Tibial artery (tissue), 4 donors: ENCODE data around the gene IGF2R.

ENCODE experiments used
- DNase-seq, 2 donors: peaks; one replicate each; pipeline ENCODE4 v3.0.0-alpha.2; 2019
- H3K27ac ChIP-seq, 2 donors: fragments of 200-600 bp; sonication (generic) in 1 of 2; 1 replicate in 1 of 2; 2 replicates in 1 of 2; pipeline ENCODE4 v1.5.1; 2018 to 2019; ENCODE audit warnings: mild to moderate bottlenecking in 1 of 2
- H3K27me3 ChIP-seq, 2 donors: fragments of 200-600 bp; sonication (generic) in 1 of 2; one replicate each; pipeline versions ENCODE4 v1.5.1 to v1.6.0; 2016 to 2019
- H3K36me3 ChIP-seq, 3 donors: fragments of 200-600 bp; sonication (generic) in 2 of 3; one replicate each; pipeline ENCODE4 v1.5.1; 2016 to 2019; ENCODE audit warnings: mild to moderate bottlenecking in 2 of 3
- H3K4me1 ChIP-seq, 4 donors: fragments of 200-600 bp; sonication (generic) in 2 of 4; 1 replicate in 3 of 4; 2 replicates in 1 of 4; pipeline ENCODE4 v1.5.1; 2016 to 2019
- H3K4me3 ChIP-seq, 2 donors: fragments of 200-600 bp; sonication (generic) in 1 of 2; 1 replicate in 1 of 2; 2 replicates in 1 of 2; pipeline ENCODE4 v1.5.1; 2018 to 2019; ENCODE audit warnings: mild to moderate bottlenecking in 2 of 2
- H3K9me3 ChIP-seq, 3 donors: fragments of 200-600 bp; sonication (generic) in 1 of 3; one replicate each; pipeline ENCODE4 v1.5.1; 2016 to 2019
- intact Hi-C: fragments of 100-400 bp; cut with DNase I; formaldehyde crosslinking; loops from one replicate; pipeline ENCODE4 v1.15.0; 2023; ENCODE audit warnings: low total_unique reads
- TF ChIP-seq, protein P1 (sequence below), 2 experiments: fragments of 200-600 bp in 1 of 2; fragments of 450-650 bp in 1 of 2; IDR thresholded peaks; one replicate each; pipeline ENCODE4 v1.5.1; 2017 to 2019; ENCODE audit warnings: antibody characterized with exemption in 2 of 2, mild to moderate bottlenecking in 1 of 2, moderate library complexity in 1 of 2

IGF2R gene

GRCh38 chr6:160007611-160008010, 38.7 kb downstream of the IGF2R start:
- Histone ChIP-seq H3K36me3 (peaks cover 5 to 12% (median 6%) of the 10 kb centered on the region in 3 donors), H3K4me3 (no peak overlapping the region), H3K4me1 (peaks cover 0 to 31% (median 12%) of the 10 kb centered on the region in 4 donors), H3K27me3 (no peaks in the 10 kb centered on the region), H3K9me3 (no peaks in the 10 kb centered on the region), H3K27ac (no peak overlapping the region)
- intact Hi-C loops = no loop called here
- TF ChIP-seq, protein P1, sequence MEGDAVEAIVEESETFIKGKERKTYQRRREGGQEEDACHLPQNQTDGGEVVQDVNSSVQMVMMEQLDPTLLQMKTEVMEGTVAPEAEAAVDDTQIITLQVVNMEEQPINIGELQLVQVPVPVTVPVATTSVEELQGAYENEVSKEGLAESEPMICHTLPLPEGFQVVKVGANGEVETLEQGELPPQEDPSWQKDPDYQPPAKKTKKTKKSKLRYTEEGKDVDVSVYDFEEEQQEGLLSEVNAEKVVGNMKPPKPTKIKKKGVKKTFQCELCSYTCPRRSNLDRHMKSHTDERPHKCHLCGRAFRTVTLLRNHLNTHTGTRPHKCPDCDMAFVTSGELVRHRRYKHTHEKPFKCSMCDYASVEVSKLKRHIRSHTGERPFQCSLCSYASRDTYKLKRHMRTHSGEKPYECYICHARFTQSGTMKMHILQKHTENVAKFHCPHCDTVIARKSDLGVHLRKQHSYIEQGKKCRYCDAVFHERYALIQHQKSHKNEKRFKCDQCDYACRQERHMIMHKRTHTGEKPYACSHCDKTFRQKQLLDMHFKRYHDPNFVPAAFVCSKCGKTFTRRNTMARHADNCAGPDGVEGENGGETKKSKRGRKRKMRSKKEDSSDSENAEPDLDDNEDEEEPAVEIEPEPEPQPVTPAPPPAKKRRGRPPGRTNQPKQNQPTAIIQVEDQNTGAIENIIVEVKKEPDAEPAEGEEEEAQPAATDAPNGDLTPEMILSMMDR (IDR thresholded peaks at IDR 0.05) = no peak
- no peak for DNase-seq

- no peak overlapping the region for H3K4me3 ChIP-seq
- no peak overlapping the region for H3K27ac ChIP-seq
- TF ChIP-seq, protein P1 (IDR thresholded peaks at IDR 0.05) = no peak
- peaks cover 5 to 16% (median 8%) of the 10 kb centered on the region in 3 donors for H3K36me3 ChIP-seq
- H3K9me3 ChIP-seq = no peaks in the 10 kb centered on the region
- no peaks in the 10 kb centered on the region for H3K27me3 ChIP-seq
- H3K4me1 ChIP-seq = peaks cover 0 to 30% (median 12%) of the 10 kb centered on the region in 4 donors
- peak in 1 of 2 donors; percentile 51 for DNase-seq
- intact Hi-C loops = no loop called here
Measured at GRCh38 chr6:160010067-160010466, 41.2 kb downstream of the IGF2R start.

DNA sequence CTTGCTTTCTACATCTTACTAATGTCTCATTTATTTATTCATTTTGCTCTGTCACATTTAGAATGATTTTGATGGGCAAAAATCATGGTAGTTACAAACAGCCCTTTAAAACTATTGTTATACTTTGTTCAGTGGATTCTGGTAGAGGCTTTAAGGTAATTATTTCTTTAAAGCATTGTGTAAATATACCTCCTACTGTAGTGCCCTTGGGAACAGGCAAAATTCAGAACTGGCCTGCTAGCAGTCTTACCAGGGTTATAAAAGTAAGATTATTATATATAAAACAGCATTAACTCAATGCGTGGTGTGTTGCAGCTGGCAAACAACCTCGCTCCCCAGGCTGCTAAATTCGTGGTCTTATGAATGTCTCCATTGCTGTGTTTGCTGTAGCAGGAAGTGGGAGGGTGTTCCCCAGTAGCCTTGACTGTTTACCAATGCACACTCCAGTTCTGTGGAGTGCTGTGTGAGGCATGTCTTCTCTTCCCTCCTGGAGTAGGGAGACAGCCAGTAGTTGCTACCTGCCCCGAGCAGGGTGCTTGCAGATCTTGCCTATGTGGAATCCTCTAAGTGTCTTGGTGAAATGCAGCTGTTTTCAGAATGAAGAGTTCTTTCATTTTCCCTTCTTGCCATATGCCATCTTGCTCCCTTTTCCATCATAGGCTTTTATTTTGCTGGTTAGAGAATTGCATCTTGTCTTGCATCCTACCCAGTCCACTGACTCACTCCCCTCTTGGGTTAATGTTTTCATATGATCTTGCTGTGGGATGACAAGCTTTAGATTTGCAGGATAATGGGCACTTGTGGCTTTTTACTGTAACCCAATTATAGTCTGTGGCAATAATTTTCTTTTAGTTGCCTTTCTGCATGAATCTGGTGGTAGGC, 45.3 kb downstream of the IGF2R start:
- Histone ChIP-seq H3K4me1 (peaks cover 0 to 9% (median 0%) of the 10 kb centered on the region in 4 donors), H3K36me3 (peaks cover 5 to 25% (median 19%) of the 10 kb centered on the region in 3 donors), H3K27ac (no peak overlapping the region), H3K9me3 (no peaks in the 10 kb centered on the region), H3K27me3 (no peaks in the 10 kb centered on the region), H3K4me3 (no peak overlapping the region)
- DNase-seq = no peak
- TF ChIP-seq, protein P1 (IDR thresholded peaks at IDR 0.05) = no peak
- intact Hi-C loops = no loop called here

- H3K4me1 ChIP-seq = peaks cover 0 to 9% (median 0%) of the 10 kb centered on the region in 4 donors
- H3K4me3 ChIP-seq = no peak overlapping the region
- H3K36me3 ChIP-seq = peaks cover 5 to 25% (median 19%) of the 10 kb centered on the region in 3 donors
- DNase-seq = no peak
- TF ChIP-seq, protein P1 (IDR thresholded peaks at IDR 0.05) = no peak
- H3K27me3 ChIP-seq = no peaks in the 10 kb centered on the region
- H3K27ac ChIP-seq = no peak overlapping the region
- intact Hi-C loops = no loop called here
- H3K9me3 ChIP-seq = no peaks in the 10 kb centered on the region
Measured at GRCh38 chr6:160014869-160015182, 45.9 kb downstream of the IGF2R start.

GRCh38 chr6:160015778-160016684, 47.1 kb downstream of the IGF2R start:
- Histone ChIP-seq H3K9me3 (no peaks in the 10 kb centered on the region), H3K27me3 (no peaks in the 10 kb centered on the region), H3K27ac (no peak overlapping the region), H3K4me1 (peaks cover 0 to 2% (median 0%) of the 10 kb centered on the region in 4 donors), H3K4me3 (no peak overlapping the region), H3K36me3 (peaks cover 5 to 23% (median 19%) of the 10 kb centered on the region in 3 donors)
- TF ChIP-seq, protein P1 (IDR thresholded peaks at IDR 0.05) = no peak
- intact Hi-C loops = no loop called here
- DNase-seq = no peak
